ENCODE results near the gene SIX1. TPM values are rescaled to one million over a fixed set of nuclear protein-coding genes. Genes with fewer than 3 reads are reported as not detected.

The SIX1 gene
- total RNA-seq, 1 experiment from 2014 or later: 2.5 TPM

- Histone ChIP-seq H4K20me1 (ENCODE audit: insufficient read depth) (no peaks in the 10 kb centered on the region), H3K4me2 (ENCODE audit: low read length) (no peak overlapping the region), H3K27me3 (ENCODE audit: insufficient read depth, low read length) (no peaks in the 10 kb centered on the region), H3K4me3 (replicated peaks in 1 of 2; ENCODE audit: low read depth in 1 of 2, low read length in 2 of 2) (no peak overlapping the region), H3K9ac (ENCODE audit: low read length) (no peak overlapping the region), H3K27ac (ENCODE audit: low read depth, low read length) (no peak overlapping the region), H3K9me2 (ENCODE audit: insufficient read depth) (no peaks in the 10 kb centered on the region), H3K4me1 (ENCODE audit: control insufficient read depth in 1 of 2, insufficient read depth in 2 of 2, low read length in 2 of 2) (no peaks in the 10 kb centered on the region), H3K79me2 (ENCODE audit: insufficient read depth, low read length) (no peaks in the 10 kb centered on the region), H3K9me3 (ENCODE audit: control insufficient read depth in 1 of 2, insufficient read depth in 1 of 2, low read depth in 1 of 2, low read length in 2 of 2) (no peaks in the 10 kb centered on the region), H3K36me3 (ENCODE audit: control insufficient read depth in 1 of 2, insufficient read depth in 2 of 2, low read length in 2 of 2) (no peaks in the 10 kb centered on the region), H2AFZ (ENCODE audit: low read depth, low read length, poor library complexity, severe bottlenecking) (no peak overlapping the region)
- DNase-seq (ENCODE audit: low read depth, low spot score): no peak
- CTCF ChIA-PET: no interaction called here
- POLR2A ChIA-PET: no interaction called here
- BruUV-seq (replicated peaks): no TSS peak
- ATAC-seq: no peak
- TF ChIP-seq ZFX (IDR thresholded peaks at IDR 0.05) (no peak), REST (IDR thresholded peaks at IDR 0.05; ENCODE audit: low read depth) (no peak), SIN3A (IDR thresholded peaks at IDR 0.05; ENCODE audit: low read depth) (no peak), MAX (IDR thresholded peaks at IDR 0.05) (no peak), TCF7L2 (IDR thresholded peaks at IDR 0.05; ENCODE audit: borderline replicate concordance, extremely low read depth, insufficient read depth, insufficient read length) (no peak), JUND (IDR thresholded peaks at IDR 0.05) (no peak), ATF3 (IDR thresholded peaks at IDR 0.05) (no peak), EGR1 (IDR thresholded peaks at IDR 0.05; ENCODE audit: low read depth) (no peak), ELF1 (IDR thresholded peaks at IDR 0.05; ENCODE audit: borderline replicate concordance, low read depth) (no peak), SP1 (IDR thresholded peaks at IDR 0.05; ENCODE audit: low read depth) (no peak), EZH2phosphoT487 (IDR thresholded peaks at IDR 0.05; ENCODE audit: borderline replicate concordance) (no peak), ZBTB33 (IDR thresholded peaks at IDR 0.05; ENCODE audit: extremely low read depth, insufficient replicate concordance, low read length) (no peak), SRF (IDR thresholded peaks at IDR 0.05; ENCODE audit: low read depth) (no peak), RAD21 (IDR thresholded peaks at IDR 0.05; ENCODE audit: low read depth) (no peak), POLR2A (IDR thresholded peaks at IDR 0.05; ENCODE audit: borderline replicate concordance, extremely low read depth, insufficient read depth, insufficient read length) (no peak), FOSL1 (IDR thresholded peaks at IDR 0.05; ENCODE audit: low read depth) (no peak), ZNF274 (IDR thresholded peaks at IDR 0.05; ENCODE audit: low read depth, low read length) (no peak)
- RAD21 ChIA-PET (ENCODE audit: low non-redundant PET in 1 of 2, low total read pairs in 2 of 2, uncharacterized antibody in 2 of 2, unreplicated experiment in 2 of 2): no interaction called here
- intact Hi-C loops (cut with micrococcal nuclease): no loop called here
Observed at GRCh38 chr14:60695327-60695726, 46.0 kb upstream of the SIX1 start.
